GM21381 (cell line): Measurements from ENCODE around the gene BUD13.
"Not testable (repeated sequence)": the region's sequence is repeated elsewhere in the genome, so short reads cannot be mapped to it uniquely, and the experiment has no call there.

ENCODE experiments used
- ATAC-seq: cut with Tn5 transposase; IDR thresholded peaks from one replicate; pipeline ENCODE4 v1.9.1; 2021; ENCODE audit warnings: mild to moderate bottlenecking, moderate library complexity; ENCODE audit not compliant: unreplicated experiment

The BUD13 gene

GRCh38 chr11:116772443-116773202 is at the start of gene BUD13:
Gene BUD13, minus strand, starts transcription at chr11:116772987. Its CDS starts 23 bp downstream, at chr11:116772964.
- peak; percentile 89 for ATAC-seq

GRCh38 chr11:116822575-116822974 is 49.8 kb upstream of the BUD13 start:
- ATAC-seq, result no peak

DNA sequence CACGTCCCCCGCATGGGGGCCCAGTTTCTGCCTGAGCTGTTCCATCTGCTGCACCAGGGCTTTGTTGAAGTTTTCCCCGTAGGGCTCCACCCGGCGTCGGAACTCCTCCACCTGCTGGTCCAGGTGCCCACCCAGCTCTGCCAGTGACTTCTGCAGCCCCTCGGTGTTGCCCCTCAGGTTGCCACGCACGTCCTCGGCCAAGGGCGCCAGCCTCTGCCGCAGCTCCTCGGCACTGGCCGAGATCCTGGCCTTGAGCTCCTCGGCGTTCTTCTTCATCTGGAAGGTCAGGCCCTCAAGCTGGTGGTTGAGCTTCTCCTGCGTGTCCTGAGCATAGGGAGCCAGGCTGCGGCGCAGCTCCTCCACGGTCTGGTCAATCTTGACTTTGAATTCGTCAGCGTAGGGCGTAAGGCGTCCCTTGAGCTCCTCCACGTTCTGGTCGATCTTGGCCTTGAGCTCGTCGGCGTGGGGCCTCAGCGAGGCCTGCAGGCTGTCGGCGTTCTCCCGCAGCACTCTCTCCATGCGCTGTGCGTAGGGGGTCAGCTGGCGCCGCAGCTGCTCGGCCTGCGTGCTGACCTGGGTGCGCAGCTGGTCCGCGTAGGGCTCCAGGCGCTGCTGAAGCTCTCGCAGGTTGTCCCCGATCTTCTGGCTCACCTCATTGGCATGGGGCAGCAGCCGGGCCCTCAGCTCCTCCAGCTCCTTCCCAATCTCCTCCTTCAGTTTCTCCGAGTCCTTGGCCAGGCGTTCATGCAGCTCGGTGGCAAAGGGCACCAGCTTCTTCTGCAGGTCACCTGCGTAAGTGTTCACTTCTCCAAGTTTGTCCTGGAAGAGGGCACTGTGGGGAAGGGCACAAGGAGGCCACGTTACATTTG is 48.5 kb upstream of the BUD13 start:
- ATAC-seq, result no peak

DNA sequence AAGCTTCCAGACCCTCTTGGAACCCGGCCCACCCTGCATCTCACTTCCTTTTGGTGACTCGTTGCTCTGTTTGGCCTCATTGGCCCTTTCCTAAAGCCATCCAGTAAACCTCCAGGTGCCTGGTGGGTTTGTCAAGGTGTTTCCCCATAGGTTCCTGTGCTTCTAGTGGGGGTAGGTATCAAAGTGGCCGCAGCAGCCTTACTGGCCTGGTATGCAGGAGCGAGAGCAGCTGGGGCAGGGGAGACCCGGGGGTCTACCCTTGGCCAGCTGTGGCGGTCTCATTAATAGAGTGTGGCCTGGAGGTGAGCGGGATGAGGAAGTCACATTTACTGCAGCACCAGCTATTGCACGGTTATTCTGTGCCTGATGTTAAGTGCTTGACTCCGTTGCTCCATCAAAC is 46.3 kb upstream of the BUD13 start:
- no peak for ATAC-seq

DNA sequence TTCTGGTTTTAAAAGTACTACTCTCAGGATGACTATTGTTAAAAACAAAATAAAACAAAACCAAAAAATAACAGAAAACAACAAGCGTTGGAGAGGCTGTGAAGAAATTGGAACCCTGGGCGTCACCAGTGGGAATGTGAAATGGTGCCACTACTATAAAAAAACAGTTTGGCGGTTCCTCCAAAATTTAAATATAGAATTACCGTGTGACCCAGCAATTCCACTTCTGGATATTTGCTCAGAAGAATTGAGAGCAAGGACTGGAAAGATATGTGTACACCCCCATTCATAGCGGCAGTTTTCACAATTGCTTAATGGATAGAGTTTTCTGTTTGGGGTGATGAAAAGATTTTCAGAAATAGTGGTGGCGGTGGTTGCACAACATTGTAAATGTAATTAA is 41.7 kb upstream of the BUD13 start:
- no peak for ATAC-seq

DNA sequence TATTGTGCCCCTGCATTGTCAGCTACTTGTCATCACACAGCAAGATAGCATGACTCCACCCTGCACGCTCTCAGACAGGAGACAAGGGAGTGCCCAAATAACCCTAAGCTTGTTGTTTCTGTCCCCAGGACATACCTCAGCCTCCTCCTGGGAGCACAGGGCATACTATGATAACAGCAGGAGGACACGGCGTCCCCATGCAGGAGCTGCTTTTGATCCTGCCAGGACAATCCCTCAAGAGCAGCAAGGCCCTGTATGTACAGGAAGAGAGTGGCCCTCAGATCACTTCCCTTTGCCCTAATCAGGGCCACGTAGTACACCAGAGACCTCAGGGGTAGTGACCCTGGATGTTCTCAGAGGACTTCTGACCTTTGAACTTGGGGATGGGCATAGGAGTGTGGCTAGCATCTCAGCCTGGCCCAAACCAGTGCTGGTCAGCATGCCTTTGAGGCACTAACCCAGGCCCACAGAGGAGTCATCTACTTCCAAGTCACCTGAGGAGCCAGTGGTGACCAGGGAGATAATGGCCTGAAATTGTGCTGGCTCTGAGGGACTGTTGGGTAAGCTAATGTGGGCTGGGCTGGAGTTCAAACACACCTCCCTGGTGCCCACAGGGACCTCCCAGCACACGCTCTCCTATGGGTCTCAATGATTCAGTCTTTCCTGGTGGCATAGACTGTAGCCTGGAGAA is 41.1 kb upstream of the BUD13 start:
- no peak for ATAC-seq

DNA sequence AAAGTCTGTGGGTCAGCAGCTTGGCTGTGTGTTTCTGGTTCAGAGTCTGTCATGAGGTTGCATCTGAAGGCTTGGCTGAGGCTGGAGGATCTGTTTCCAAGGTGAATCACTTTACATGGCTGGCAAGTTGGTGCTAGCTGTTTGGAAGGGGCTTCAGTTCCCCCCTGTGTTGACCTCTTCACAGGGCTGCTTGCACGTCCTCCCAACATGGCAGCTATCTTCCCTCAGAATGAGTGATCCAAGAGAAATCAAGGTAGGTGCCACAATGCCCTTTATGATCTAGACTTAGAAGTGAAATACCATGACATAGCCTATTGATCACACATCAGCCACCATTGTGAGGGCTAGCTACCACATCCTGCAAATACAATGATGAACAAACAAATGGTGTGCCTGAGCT is 40.4 kb upstream of the BUD13 start:
- ATAC-seq, result no peak

- ATAC-seq, result no peak
Observed at GRCh38 chr11:116812109-116812508, 39.3 kb upstream of the BUD13 start.

DNA sequence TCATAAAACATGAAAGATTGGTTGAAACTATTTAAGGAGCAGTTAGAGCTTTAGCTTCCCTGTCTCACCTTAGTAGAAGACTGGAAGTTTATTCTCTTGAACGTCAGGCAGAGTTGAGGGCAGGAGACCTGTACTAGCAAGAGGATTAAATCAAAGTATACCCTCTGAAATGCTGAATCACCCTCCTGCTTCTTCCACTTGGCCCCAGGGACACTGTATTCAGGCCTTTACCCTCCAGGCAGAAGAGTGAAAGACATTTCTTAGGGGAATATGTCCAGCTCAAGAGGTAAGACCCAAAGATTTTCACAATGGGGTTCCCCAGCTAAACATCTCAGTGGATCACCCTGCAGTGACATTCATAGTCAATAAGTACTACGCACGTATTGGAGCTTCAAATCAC is 38.4 kb upstream of the BUD13 start:
- no peak for ATAC-seq

DNA sequence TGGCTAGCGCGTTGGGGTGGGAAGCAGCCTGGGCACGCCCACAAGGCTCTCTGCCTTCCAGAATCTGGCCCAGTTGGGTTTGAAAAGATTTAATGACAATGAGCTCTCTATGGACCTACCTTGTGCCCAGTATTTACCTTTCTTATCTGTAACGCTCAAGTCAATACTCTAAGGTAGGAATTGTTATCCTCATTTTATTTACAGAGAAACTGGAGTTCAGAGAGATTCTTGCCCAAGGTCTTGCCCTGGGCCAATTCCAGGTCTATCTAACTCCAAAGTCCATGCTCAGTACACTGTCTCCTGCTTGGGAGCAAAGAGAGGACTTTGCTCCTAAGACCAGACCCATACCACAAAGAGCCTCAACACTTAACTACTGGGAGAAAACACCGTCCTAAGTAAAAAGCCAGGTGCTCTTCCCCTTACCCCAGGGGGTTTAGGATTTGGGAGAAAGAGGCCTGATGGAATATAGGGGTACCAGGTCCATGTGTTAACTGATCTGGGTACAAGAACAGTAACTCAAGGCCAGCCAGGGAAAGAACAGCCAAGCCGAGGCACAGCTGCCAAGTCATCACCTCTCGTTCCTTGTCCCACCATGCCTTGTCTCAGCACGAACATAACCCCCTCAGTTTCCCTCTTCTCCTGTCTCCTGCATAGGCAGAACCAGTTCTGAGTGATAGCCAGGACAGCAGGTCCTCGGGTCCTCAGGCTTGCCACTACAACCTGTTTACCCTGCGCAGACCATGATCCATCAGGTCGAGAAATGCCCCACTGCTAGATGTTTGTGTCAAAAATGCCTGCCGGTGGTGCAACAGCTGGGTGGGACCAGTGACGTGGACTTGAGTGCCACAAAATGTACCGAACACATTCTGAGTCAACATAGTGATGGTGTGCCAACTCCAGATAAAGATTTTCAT is 35.7 kb upstream of the BUD13 start:
- ATAC-seq, result no peak

GRCh38 chr11:116807601-116808261 is 34.9 kb upstream of the BUD13 start:
- ATAC-seq, result no peak

- no peak for ATAC-seq
Observed at GRCh38 chr11:116804001-116804400, 31.2 kb upstream of the BUD13 start.

GRCh38 chr11:116801662-116802061 is 28.9 kb upstream of the BUD13 start:
- not testable (repeated sequence) for ATAC-seq

GRCh38 chr11:116800610-116801009 is 27.8 kb upstream of the BUD13 start:
- no peak for ATAC-seq

DNA sequence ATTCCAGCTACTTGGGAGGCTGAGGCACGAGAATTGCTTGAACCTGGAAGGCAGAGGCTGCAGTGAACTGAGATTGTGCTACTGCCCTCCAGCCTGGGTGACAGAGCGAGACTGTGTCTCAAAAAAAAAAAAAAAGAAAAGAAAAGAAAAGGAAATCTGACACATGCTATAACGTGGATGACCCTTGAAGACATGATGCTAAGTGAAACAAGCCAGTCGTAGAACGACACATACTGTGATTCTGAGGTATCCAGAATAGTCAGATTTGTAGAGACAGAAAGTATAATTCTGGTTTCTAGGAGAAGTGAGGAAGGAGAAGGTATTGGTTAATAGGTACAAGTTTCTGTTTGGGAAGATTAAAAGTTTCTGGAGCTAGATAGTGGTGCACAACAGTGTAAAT is 25.6 kb upstream of the BUD13 start:
- no peak for ATAC-seq

GRCh38 chr11:116797816-116798215 is 25.0 kb upstream of the BUD13 start:
- ATAC-seq, result no peak

DNA sequence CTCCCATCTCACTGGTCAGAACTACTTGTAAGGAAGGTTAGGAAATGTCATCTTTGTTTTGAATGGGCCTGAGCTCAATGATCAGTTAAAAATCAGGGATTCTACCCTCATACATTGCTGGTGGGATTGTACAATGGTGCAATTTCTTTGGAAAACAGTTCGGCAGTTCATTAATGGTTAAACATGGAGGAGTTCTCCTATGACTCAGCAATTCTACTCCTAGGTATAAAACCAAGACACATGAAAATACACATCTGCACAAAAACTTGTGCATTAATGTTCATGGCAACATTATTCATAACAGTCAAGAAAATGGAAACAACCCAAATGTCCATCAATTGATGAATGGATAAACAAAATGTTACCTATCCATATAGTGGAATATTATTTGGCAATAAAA is 23.8 kb upstream of the BUD13 start:
- no peak for ATAC-seq

- ATAC-seq, result no peak
Observed at GRCh38 chr11:116794851-116795250, 22.1 kb upstream of the BUD13 start.

DNA sequence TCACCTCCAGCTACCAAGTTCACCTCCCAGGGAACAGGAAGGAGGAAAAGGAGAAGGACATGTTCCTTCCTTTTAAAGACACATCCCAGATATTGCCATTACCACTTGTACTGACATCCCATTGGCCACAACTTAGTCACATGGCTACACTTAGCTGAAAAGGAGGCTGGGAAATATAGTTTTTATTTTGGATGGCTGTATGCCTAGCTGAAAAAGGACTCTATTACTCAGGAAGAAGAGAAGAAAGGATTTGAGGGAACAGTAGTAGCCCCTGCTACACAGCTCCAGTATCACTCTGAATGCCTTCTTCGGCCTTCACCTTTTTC is 20.9 kb upstream of the BUD13 start:
- no peak for ATAC-seq
